C1 segment of cervical spinal cord (tissue), 14 donors: ENCODE results near the gene ARHGAP29.

Source experiments
- DNase-seq, 14 donors: peaks; one replicate each; lab custom pipeline; 2025; lab: John Stamatoyannopoulos, UW

ARHGAP29 gene

GRCh38 chr1:94124538-94124937 is 112.8 kb downstream of the ARHGAP29 start:
- DNase-seq = no peak

DNA sequence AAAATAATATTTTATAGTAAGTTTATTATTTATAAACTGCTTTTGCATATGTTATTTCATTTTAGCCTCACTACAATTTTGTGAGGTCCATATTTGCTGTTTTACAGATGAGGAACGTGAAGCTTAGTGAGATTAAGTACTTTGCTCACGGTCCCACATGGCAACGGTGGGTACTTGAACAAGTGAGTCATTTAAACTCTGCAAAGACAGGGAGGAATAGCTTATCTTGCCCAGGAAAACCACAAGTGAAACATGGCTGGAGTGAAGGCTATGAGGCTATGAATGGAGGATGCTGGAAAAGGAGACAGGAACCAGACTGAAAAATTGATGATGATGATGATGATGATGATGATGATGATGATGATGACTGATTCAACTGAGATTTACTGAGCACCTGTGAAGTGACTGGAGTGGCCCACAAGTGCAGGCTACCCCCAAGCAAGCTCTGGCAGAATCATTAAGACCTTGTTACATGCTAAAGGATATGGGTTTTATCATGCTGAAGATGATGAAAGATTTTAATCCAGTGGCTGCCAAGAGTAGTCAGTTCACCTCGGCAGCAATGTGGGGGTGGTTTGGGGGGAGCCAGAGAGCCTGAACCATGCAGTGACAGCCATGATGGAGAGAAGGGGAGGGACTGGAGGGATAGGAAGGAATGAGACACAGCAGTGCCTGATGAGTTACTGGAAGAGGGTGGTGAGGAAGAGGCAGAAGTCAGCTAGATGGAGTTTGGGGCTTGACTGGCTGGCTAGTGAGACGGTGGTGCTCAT is 115.0 kb downstream of the ARHGAP29 start:
- no peak for DNase-seq
